ENCODE data around the gene LIX1L. TPM values are rescaled to one million over a fixed set of nuclear protein-coding genes. Genes with fewer than 3 reads are reported as not detected.

The LIX1L gene
- total and polyA plus RNA-seq, 2 of the 13 experiments (the other 11 are each of a cell fraction or from before 2014, with no cell fraction given), result 8.1 to 24.9 TPM

DNA sequence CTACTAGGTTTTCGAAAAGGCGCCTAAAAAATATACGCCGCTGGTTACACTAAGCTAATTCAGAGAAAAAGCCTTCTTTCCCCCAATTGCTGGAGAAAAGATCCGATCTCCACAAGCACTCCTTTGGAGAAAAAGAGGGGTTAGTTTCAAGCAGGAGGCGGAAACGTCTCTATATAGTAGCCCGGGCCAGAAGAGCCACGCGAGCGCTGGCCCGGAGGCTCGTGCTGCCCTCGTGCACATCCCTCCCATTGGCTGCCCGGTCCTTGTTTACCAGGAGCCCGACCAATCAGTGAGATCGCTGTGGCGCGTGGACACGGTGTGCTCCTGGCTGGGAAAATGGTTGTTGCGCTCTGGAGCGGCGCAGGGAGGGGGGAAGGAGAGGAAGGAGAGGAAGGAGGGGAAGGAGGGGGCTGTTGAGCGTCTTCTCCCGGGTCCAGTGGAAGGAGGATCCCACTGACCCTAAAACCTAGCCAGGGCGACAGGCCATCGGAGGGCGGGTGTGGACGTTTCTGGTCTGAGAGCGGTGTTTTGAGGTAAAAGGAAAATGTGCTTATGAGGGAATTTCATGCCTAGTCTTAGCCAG, 38.7 kb upstream of the LIX1L start, which contains the start of gene TXNIP (continued):
- TF ChIP-seq ZNF574 (CRISPR knock-in tag; IDR thresholded peaks at IDR 0.05), result peak; percentile 53; the same call in 1 of the 2 replicates
- TF ChIP-seq, protein P1, sequence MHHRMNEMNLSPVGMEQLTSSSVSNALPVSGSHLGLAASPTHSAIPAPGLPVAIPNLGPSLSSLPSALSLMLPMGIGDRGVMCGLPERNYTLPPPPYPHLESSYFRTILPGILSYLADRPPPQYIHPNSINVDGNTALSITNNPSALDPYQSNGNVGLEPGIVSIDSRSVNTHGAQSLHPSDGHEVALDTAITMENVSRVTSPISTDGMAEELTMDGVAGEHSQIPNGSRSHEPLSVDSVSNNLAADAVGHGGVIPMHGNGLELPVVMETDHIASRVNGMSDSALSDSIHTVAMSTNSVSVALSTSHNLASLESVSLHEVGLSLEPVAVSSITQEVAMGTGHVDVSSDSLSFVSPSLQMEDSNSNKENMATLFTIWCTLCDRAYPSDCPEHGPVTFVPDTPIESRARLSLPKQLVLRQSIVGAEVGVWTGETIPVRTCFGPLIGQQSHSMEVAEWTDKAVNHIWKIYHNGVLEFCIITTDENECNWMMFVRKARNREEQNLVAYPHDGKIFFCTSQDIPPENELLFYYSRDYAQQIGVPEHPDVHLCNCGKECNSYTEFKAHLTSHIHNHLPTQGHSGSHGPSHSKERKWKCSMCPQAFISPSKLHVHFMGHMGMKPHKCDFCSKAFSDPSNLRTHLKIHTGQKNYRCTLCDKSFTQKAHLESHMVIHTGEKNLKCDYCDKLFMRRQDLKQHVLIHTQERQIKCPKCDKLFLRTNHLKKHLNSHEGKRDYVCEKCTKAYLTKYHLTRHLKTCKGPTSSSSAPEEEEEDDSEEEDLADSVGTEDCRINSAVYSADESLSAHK (CRISPR knock-in tag; IDR thresholded peaks at IDR 0.05; ENCODE audit: borderline replicate concordance), result no peak
- peak; percentile 94 for TF ChIP-seq DNMT3B (CRISPR knock-in tag; conservative IDR thresholded peaks at IDR 0.05)
- TF ChIP-seq RBM22 (optimal IDR thresholded peaks at IDR 0.05; ENCODE audit: low read length), result no peak
- peak; percentile 85 for TF ChIP-seq MIXL1 (CRISPR knock-in tag; IDR thresholded peaks at IDR 0.05)
- TF ChIP-seq MAX (IDR thresholded peaks at IDR 0.05), result peak; percentile 88
- TF ChIP-seq SP4 (CRISPR knock-in tag; IDR thresholded peaks at IDR 0.05), result peak; percentile 61
- no peak; the same call in 1 of the 2 replicates for TF ChIP-seq SETDB1 (CRISPR knock-in tag; IDR thresholded peaks at IDR 0.05; ENCODE audit: borderline replicate concordance)
- peak; percentile 97 for TF ChIP-seq POLR2AphosphoS2 (IDR thresholded peaks at IDR 0.05; ENCODE audit: low read depth, low read length)
- TF ChIP-seq ESRRA (CRISPR knock-in tag; IDR thresholded peaks at IDR 0.05; ENCODE audit: low read depth), result 0 out of 2 replicates have a peak, but pooled peaks have one; percentile 29
- TF ChIP-seq DZIP1 (CRISPR knock-in tag; IDR thresholded peaks at IDR 0.05), result no peak; the same call in 1 of the 2 replicates
- peak; percentile 88 for TF ChIP-seq ZMAT3 (CRISPR knock-in tag; conservative IDR thresholded peaks at IDR 0.05)
- TF ChIP-seq, protein P2, sequence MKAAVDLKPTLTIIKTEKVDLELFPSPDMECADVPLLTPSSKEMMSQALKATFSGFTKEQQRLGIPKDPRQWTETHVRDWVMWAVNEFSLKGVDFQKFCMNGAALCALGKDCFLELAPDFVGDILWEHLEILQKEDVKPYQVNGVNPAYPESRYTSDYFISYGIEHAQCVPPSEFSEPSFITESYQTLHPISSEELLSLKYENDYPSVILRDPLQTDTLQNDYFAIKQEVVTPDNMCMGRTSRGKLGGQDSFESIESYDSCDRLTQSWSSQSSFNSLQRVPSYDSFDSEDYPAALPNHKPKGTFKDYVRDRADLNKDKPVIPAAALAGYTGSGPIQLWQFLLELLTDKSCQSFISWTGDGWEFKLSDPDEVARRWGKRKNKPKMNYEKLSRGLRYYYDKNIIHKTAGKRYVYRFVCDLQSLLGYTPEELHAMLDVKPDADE (CRISPR knock-in tag; IDR thresholded peaks at IDR 0.05), result no peak
- TF ChIP-seq PHF8 (CRISPR knock-in tag; IDR thresholded peaks at IDR 0.05), result peak; percentile 44
- TF ChIP-seq CEBPG (CRISPR knock-in tag; IDR thresholded peaks at IDR 0.05), result peak; percentile 51
- TF ChIP-seq, protein P3, sequence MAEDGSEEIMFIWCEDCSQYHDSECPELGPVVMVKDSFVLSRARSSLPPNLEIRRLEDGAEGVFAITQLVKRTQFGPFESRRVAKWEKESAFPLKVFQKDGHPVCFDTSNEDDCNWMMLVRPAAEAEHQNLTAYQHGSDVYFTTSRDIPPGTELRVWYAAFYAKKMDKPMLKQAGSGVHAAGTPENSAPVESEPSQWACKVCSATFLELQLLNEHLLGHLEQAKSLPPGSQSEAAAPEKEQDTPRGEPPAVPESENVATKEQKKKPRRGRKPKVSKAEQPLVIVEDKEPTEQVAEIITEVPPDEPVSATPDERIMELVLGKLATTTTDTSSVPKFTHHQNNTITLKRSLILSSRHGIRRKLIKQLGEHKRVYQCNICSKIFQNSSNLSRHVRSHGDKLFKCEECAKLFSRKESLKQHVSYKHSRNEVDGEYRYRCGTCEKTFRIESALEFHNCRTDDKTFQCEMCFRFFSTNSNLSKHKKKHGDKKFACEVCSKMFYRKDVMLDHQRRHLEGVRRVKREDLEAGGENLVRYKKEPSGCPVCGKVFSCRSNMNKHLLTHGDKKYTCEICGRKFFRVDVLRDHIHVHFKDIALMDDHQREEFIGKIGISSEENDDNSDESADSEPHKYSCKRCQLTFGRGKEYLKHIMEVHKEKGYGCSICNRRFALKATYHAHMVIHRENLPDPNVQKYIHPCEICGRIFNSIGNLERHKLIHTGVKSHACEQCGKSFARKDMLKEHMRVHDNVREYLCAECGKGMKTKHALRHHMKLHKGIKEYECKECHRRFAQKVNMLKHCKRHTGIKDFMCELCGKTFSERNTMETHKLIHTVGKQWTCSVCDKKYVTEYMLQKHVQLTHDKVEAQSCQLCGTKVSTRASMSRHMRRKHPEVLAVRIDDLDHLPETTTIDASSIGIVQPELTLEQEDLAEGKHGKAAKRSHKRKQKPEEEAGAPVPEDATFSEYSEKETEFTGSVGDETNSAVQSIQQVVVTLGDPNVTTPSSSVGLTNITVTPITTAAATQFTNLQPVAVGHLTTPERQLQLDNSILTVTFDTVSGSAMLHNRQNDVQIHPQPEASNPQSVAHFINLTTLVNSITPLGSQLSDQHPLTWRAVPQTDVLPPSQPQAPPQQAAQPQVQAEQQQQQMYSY (CRISPR knock-in tag; IDR thresholded peaks at IDR 0.05), result no peak
- TF ChIP-seq ZNF674 (CRISPR knock-in tag; IDR thresholded peaks at IDR 0.05; ENCODE audit: low read depth), result no peak

Data from HepG2 (cell line).